Natural killer cell (primary cell): ENCODE data around the gene SLC47A2. TPM values are rescaled to one million over a fixed set of nuclear protein-coding genes. Genes with fewer than 3 reads are reported as not detected.

Source experiments
- ATAC-seq, 3 donors: fragments of 150-1000 bp in 2 of 3; fragments of 200-7000 bp in 1 of 3; cut with Tn5 transposase; 1 replicate in 1 of 3; 2 replicates in 2 of 3; pipeline ENCODE4 v1.10.0; 2021; ENCODE audit warnings: mild to moderate bottlenecking in 2 of 3, moderate library complexity in 2 of 3
- DNase-seq, 2 donors: peaks; one replicate each; pipeline versions ENCODE4 v3.0.0 to v3.0.0-alpha.2; 2013 to 2021; ENCODE audit warnings: mixed read lengths in 1 of 2
- H3K27ac ChIP-seq: one replicate; pipeline ENCODE4 v1.5.1; 2013; ENCODE audit warnings: mild to moderate bottlenecking, low read length
- H3K27me3 ChIP-seq: one replicate; pipeline ENCODE4 v1.6.1; 2013; ENCODE audit warnings: low read length; ENCODE audit not compliant: control insufficient read depth, insufficient read depth
- H3K36me3 ChIP-seq: one replicate; pipeline ENCODE4 v1.6.1; 2013; ENCODE audit warnings: low read length; ENCODE audit not compliant: control insufficient read depth, insufficient read depth
- H3K4me1 ChIP-seq: one replicate; pipeline ENCODE4 v1.6.1; 2013; ENCODE audit warnings: low read length; ENCODE audit not compliant: control insufficient read depth, insufficient read depth
- H3K4me3 ChIP-seq: one replicate; pipeline ENCODE4 v1.5.1; 2013; ENCODE audit warnings: low read length
- H3K9me3 ChIP-seq: one replicate; pipeline ENCODE4 v1.6.1; 2013; ENCODE audit warnings: low read length; ENCODE audit not compliant: control insufficient read depth, insufficient read depth
- H3K27ac Mint-ChIP-seq, 2 donors: one replicate each; pipeline ENCODE4 v1.8.0; 2022; ENCODE audit warnings: mild to moderate bottlenecking in 2 of 2, mixed read lengths in 2 of 2, moderate library complexity in 1 of 2
- H3K27me3 Mint-ChIP-seq, 2 donors: one replicate each; pipeline ENCODE4 v1.8.0; 2022; ENCODE audit warnings: low read depth in 2 of 2, mixed read lengths in 2 of 2
- H3K36me3 Mint-ChIP-seq: one replicate; pipeline ENCODE4 v1.8.0; 2022; ENCODE audit warnings: mixed read lengths
- H3K4me1 Mint-ChIP-seq, 2 donors: one replicate each; pipeline ENCODE4 v1.8.0; 2022; ENCODE audit warnings: mixed read lengths in 2 of 2
- H3K4me3 Mint-ChIP-seq: one replicate; pipeline ENCODE4 v1.8.0; 2022; ENCODE audit warnings: mild to moderate bottlenecking, moderate library complexity, mixed read lengths
- H3K9me3 Mint-ChIP-seq, 2 donors: one replicate each; pipeline ENCODE4 v1.8.0; 2022; ENCODE audit warnings: mixed read lengths in 2 of 2
- CTCF ChIP-seq: fragments of 200-600 bp; IDR thresholded peaks from one replicate; pipeline ENCODE4 v1.8.0; 2022; ENCODE audit warnings: antibody characterized with exemption
- WGBS: methylation state at CpG from one replicate; pipeline ENCODE4 v1.1.7; 2013; ENCODE audit warnings: missing lambda C conversion rate; ENCODE audit not compliant: insufficient coverage; 5-methylcytosine and 5-hydroxymethylcytosine counted together
- intact Hi-C: fragments of 100-400 bp; cut with micrococcal nuclease; formaldehyde crosslinking; loops from one replicate; pipeline ENCODE4 v1.14.2; 2022
- total RNA-seq, 4 donors: library from RNA; stranded (reverse); fragments of 120-200 nt in 1 of 4; gene quantifications; one replicate each; pipeline versions ENCODE4 v1.2.3 to v1.2.4, GENCODE V29; 2013 to 2022

SLC47A2 gene
- total RNA-seq, 3 donors from 2014 or later (not counting 1 experiment from before 2014, with no cell fraction given) = not detected

GRCh38 chr17:19707728-19708221 lies 8.6 kb downstream of the SLC47A2 start:
- Histone ChIP-seq H3K27me3 (no peaks in the 10 kb centered on the region), H3K9me3 (no peaks in the 10 kb centered on the region), H3K4me1 (no peaks in the 10 kb centered on the region), H3K27ac (no peak overlapping the region), H3K36me3 (no peaks in the 10 kb centered on the region), H3K4me3 (no peak overlapping the region)
- ATAC-seq (no peak), DNase-seq (no peak)
- H3K4me1 Mint-ChIP-seq = no peaks in the 10 kb centered on the region
- H3K9me3 Mint-ChIP-seq = no peaks in the 10 kb centered on the region
- no peak overlapping the region for H3K27ac Mint-ChIP-seq
- WGBS = 87% methylated on average over 11 of the region's 11 CpGs
- H3K36me3 Mint-ChIP-seq = no peaks in the 10 kb centered on the region
- TF ChIP-seq CTCF = no peak
- intact Hi-C loops = no loop called here
- no peak overlapping the region for H3K4me3 Mint-ChIP-seq
- H3K27me3 Mint-ChIP-seq = no peaks in the 10 kb centered on the region

GRCh38 chr17:19706791-19707727 lies 9.3 kb downstream of the SLC47A2 start:
- no peaks in the 10 kb centered on the region for H3K36me3 ChIP-seq
- Mint-ChIP-seq H3K36me3 (no peaks in the 10 kb centered on the region), H3K9me3 (no peaks in the 10 kb centered on the region), H3K4me3 (no peak overlapping the region), H3K4me1 (no peaks in the 10 kb centered on the region), H3K27ac (no peak overlapping the region), H3K27me3 (no peaks in the 10 kb centered on the region)
- no peak overlapping the region for H3K4me3 ChIP-seq
- ATAC-seq (no peak), DNase-seq (no peak)
- no peaks in the 10 kb centered on the region for H3K27me3 ChIP-seq
- no peaks in the 10 kb centered on the region for H3K9me3 ChIP-seq
- whole genome bisulfite sequencing = 91% methylated on average over 11 of the region's 12 CpGs
- no peak for TF ChIP-seq CTCF
- intact Hi-C loops = no loop called here
- no peak overlapping the region for H3K27ac ChIP-seq
- no peaks in the 10 kb centered on the region for H3K4me1 ChIP-seq

GRCh38 chr17:19705771-19706770 lies 10.3 kb downstream of the SLC47A2 start:
- no peak for DNase-seq
- intact Hi-C loops = no loop called here
- H3K4me3 Mint-ChIP-seq = no peak overlapping the region
- no peaks in the 10 kb centered on the region for H3K4me1 Mint-ChIP-seq
- H3K27me3 Mint-ChIP-seq = no peaks in the 10 kb centered on the region
- no peaks in the 10 kb centered on the region for H3K4me1 ChIP-seq
- 90% methylated on average over 22 of the region's 22 CpGs for WGBS
- no peak overlapping the region for H3K27ac ChIP-seq
- no peak overlapping the region for H3K4me3 ChIP-seq
- H3K9me3 ChIP-seq = no peaks in the 10 kb centered on the region
- no peaks in the 10 kb centered on the region for H3K27me3 ChIP-seq
- H3K36me3 Mint-ChIP-seq = no peaks in the 10 kb centered on the region
- no peaks in the 10 kb centered on the region for H3K9me3 Mint-ChIP-seq
- TF ChIP-seq CTCF = no peak
- H3K27ac Mint-ChIP-seq = no peak overlapping the region
- no peak for ATAC-seq
- H3K36me3 ChIP-seq = no peaks in the 10 kb centered on the region
